K562 (cell line): ENCODE measurements around the gene MBLAC2. TPM values are rescaled to one million over a fixed set of nuclear protein-coding genes. Genes with fewer than 3 reads are reported as not detected.
A peak's percentile ranks its signal among the peaks of the same experiment; 100 is the strongest.

ENCODE experiments used
- ATAC-seq: fragments of 200-7000 bp; cut with Tn5 transposase; 3 replicates; pipeline ENCODE4 v1.9.1; 2020; ENCODE audit warnings: moderate library complexity
- BruUV-seq: library from RNA; stranded (reverse); fragments of 400-500 nt; replicated peaks from 2 replicates; lab custom pipeline; 2021; lab: Mats Ljungman, UMichigan
- CTCF ChIA-PET: fragments of 300-600 bp; formaldehyde crosslinking; extraction: SDS; loops from one replicate; lab custom pipeline; 2021; ENCODE audit warnings: low intra/inter-chr PET ratio; lab: Yijun Ruan, JAX
- POLR2A ChIA-PET: fragments of 300-600, 350-650 bp; sonication (Branson Sonifier 250); formaldehyde crosslinking; extraction: SDS; loops from one replicate; lab custom pipeline; 2021; ENCODE audit warnings: antibody characterized with exemption, inconsistent platforms; lab: Yijun Ruan, JAX
- DNase-seq, 4 experiments: peaks; one replicate each; pipeline versions ENCODE4 v3.0.0 to v3.0.0-alpha.2; 2011 to 2018; ENCODE audit warnings: low spot score in 3 of 4, mixed read lengths in 3 of 4; ENCODE audit errors: extremely low read depth in 1 of 4
- FAIRE-seq: peaks from 2 replicates; lab custom pipeline; 2011; peaks lifted over from hg19 to GRCh38; lab: Jason Lieb, UNC
- H2AFZ ChIP-seq: 2 replicates; pipeline ENCODE4 v1.6.0; 2011; ENCODE audit warnings: low read depth, low read length, control low read depth, inconsistent platforms
- H3K27ac ChIP-seq: fragments of 200-600 bp; 3 replicates; pipeline ENCODE4 v1.8.0; 2011; ENCODE audit warnings: low read depth, mild to moderate bottlenecking, control low read depth, inconsistent platforms, low read length, moderate library complexity, mixed read lengths; ENCODE audit errors: extremely low read depth
- H3K27me3 ChIP-seq, 2 experiments: fragments of 300-600 bp in 1 of 2; 2 replicates in 1 of 2; 3 replicates in 1 of 2; pipeline versions ENCODE4 v1.6.0 to v1.8.0; 2011; ENCODE audit warnings: inconsistent platforms in 2 of 2, low read length in 2 of 2, mild to moderate bottlenecking in 1 of 2, mixed read lengths in 1 of 2, moderate library complexity in 1 of 2; ENCODE audit not compliant: control insufficient read depth in 2 of 2, insufficient read depth in 2 of 2
- H3K36me3 ChIP-seq: fragments of 300-600 bp; 3 replicates; pipeline ENCODE4 v1.8.0; 2011; ENCODE audit warnings: mild to moderate bottlenecking, low read length, inconsistent platforms; ENCODE audit not compliant: control insufficient read depth, insufficient read depth
- H3K4me1 ChIP-seq, 2 experiments: fragments of 200-600 bp in 1 of 2; replicated peaks in 1 of 2; 2 replicates in 1 of 2; 3 replicates in 1 of 2; pipeline versions ENCODE4 v1.5.1 to v1.8.0; 2011; ENCODE audit warnings: inconsistent platforms in 2 of 2, low read length in 2 of 2, mild to moderate bottlenecking in 1 of 2, mixed read lengths in 1 of 2, moderate library complexity in 1 of 2; ENCODE audit not compliant: control insufficient read depth in 2 of 2, insufficient read depth in 2 of 2
- H3K4me2 ChIP-seq: 2 replicates; pipeline ENCODE4 v1.6.1; 2011; ENCODE audit warnings: low read length, control low read depth, inconsistent platforms, mixed read lengths; ENCODE audit not compliant: insufficient read depth
- H3K4me3 ChIP-seq: fragments of 200-600 bp; sonication (generic), shearing (Covaris generic); 2 replicates; pipeline ENCODE4 v1.5.1; 2016; ENCODE audit warnings: control low read depth, inconsistent platforms
- H3K79me2 ChIP-seq: fragments of 200-600 bp; 3 replicates; pipeline ENCODE4 v1.8.0; 2011; ENCODE audit warnings: low read length, inconsistent platforms; ENCODE audit not compliant: control insufficient read depth, insufficient read depth
- H3K9ac ChIP-seq, 2 experiments: 2 replicates each; pipeline versions ENCODE4 v1.6.0 to v1.6.1; 2011; ENCODE audit warnings: low read depth in 2 of 2, low read length in 2 of 2, control low read depth in 1 of 2, inconsistent platforms in 1 of 2, mild to moderate bottlenecking in 1 of 2, mixed read lengths in 1 of 2; ENCODE audit not compliant: insufficient read depth in 1 of 2
- H3K9me1 ChIP-seq: one replicate; pipeline ENCODE4 v1.6.0; 2011; ENCODE audit warnings: inconsistent platforms, mild to moderate bottlenecking, low read length, moderate library complexity; ENCODE audit not compliant: control insufficient read depth, insufficient read depth
- H3K9me3 ChIP-seq: replicated peaks from 2 replicates; pipeline ENCODE4 v1.5.1; 2011; ENCODE audit warnings: low read depth, low read length, inconsistent platforms; ENCODE audit not compliant: control insufficient read depth, insufficient read depth
- H4K20me1 ChIP-seq: replicated peaks from 2 replicates; pipeline ENCODE4 v1.6.1; 2011; ENCODE audit warnings: low read length, inconsistent platforms, mixed read lengths; ENCODE audit not compliant: control insufficient read depth, insufficient read depth
- BCOR ChIP-seq: fragments of 450-650 bp; IDR thresholded peaks from 2 replicates; pipeline ENCODE4 v1.6.1; 2016
- BRD9 ChIP-seq: fragments of 450-650 bp; IDR thresholded peaks from 2 replicates; pipeline ENCODE4 v1.6.1; 2018; ENCODE audit warnings: low read depth; ENCODE audit not compliant: partially characterized antibody
- C11orf30 ChIP-seq: fragments of 450-650 bp; IDR thresholded peaks from 2 replicates; pipeline ENCODE4 v1.6.1; 2016; ENCODE audit warnings: low read depth, mild to moderate bottlenecking
- DDX20 ChIP-seq: fragments of 450-650 bp; IDR thresholded peaks from 2 replicates; pipeline ENCODE4 v1.6.1; 2016; ENCODE audit warnings: missing genetic modification characterization, low read depth, mild to moderate bottlenecking, missing compliant biosample characterization, moderate library complexity
- ILF3 ChIP-seq: fragments of 450-650 bp; IDR thresholded peaks from 2 replicates; pipeline ENCODE4 v1.6.1; 2018; ENCODE audit warnings: antibody characterized with exemption, mild to moderate bottlenecking, moderate library complexity, borderline replicate concordance
- IRF9 ChIP-seq: fragments of 450-650 bp; IDR thresholded peaks from 2 replicates; pipeline ENCODE4 v1.6.1; 2016; ENCODE audit warnings: missing biosample characterization, missing genetic modification characterization
- KAT7 ChIP-seq: sonication (generic); formaldehyde crosslinking; IDR thresholded peaks from 2 replicates; pipeline ENCODE4 v1.8.0; 2022; ENCODE audit warnings: missing genetic modification reagents, mild to moderate bottlenecking, borderline replicate concordance
- MAFF ChIP-seq: IDR thresholded peaks from 2 replicates; pipeline ENCODE4 v1.6.1; 2012; ENCODE audit warnings: low read length, improper control_type of control experiment
- PPARD ChIP-seq: fragments of 250-450 bp; sonication (Bioruptor Pico); IDR thresholded peaks from 2 replicates; pipeline ENCODE4 v1.8.0; 2022; ENCODE audit warnings: inconsistent platforms, mild to moderate bottlenecking, moderate library complexity
- TGIF2 ChIP-seq: sonication (generic); formaldehyde crosslinking; IDR thresholded peaks from 2 replicates; pipeline ENCODE4 v1.8.1; 2022; ENCODE audit warnings: mild to moderate bottlenecking, missing genetic modification reagents, moderate library complexity
- WGBS: fragments of 100-300 bp; shearing (Covaris generic); methylation state at CpG from one replicate; pipeline ENCODE4 v1.1.6; 2016; ENCODE audit warnings: low coverage, mixed read lengths; ENCODE audit not compliant: insufficient coverage; ENCODE audit errors: missing lambda C conversion rate; 5-methylcytosine and 5-hydroxymethylcytosine counted together
- in situ Hi-C: fragments of 300-500 bp; cut with MboI; formaldehyde crosslinking; loops from 4 replicates; pipeline ENCODE4 v1.15.0; 2018; ENCODE audit warnings: inconsistent platforms, mixed read lengths
- intact Hi-C: fragments of 100-400 bp; cut with micrococcal nuclease; formaldehyde crosslinking; loops from 2 replicates; pipeline ENCODE4 v1.14.2; 2022
- polyA plus RNA-seq, 8 experiments: library from polyadenylated mRNA; depleted of rRNA in 4 of 8; stranded (reverse) in 5 of 8; unstranded in 3 of 8; fragments of >200 nt; fragmentation: Nextera tagmentation in 2 of 8; fragmentation: Illumina TruSeq in 1 of 8; extraction: Ambion mirVana in 2 of 8; extraction: Trizol in 1 of 8; gene quantifications; 2 replicates each; pipeline versions ENCODE4 v1.2.1 to v1.2.3, GENCODE V29; 2011 to 2014; ENCODE audit warnings: inconsistent platforms in 1 of 8, missing spikeins in 1 of 8
- total RNA-seq, 7 experiments: library from RNA; depleted of rRNA in 6 of 7; stranded (reverse); fragments of >200 nt in 6 of 7; fragmentation: Illumina TruSeq in 2 of 7; extraction: Trizol in 2 of 7; gene quantifications; 2 replicates each; pipeline versions ENCODE4 v1.2.1 to v1.2.3, GENCODE V29; 2011 to 2021; ENCODE audit warnings: low replicate concordance in 1 of 7
- TF ChIP-seq, protein P1 (sequence below): fragments of 250-450 bp; sonication (Bioruptor Pico); IDR thresholded peaks from 2 replicates; pipeline ENCODE4 v1.4.0; 2020; ENCODE audit warnings: mild to moderate bottlenecking, moderate library complexity

The MBLAC2 gene
- total and polyA plus RNA-seq, 9 of the 15 experiments (the other 6 are each of a cell fraction or from before 2014, with no cell fraction given), result 2.4 to 13.1 (median 10.3) TPM

DNA sequence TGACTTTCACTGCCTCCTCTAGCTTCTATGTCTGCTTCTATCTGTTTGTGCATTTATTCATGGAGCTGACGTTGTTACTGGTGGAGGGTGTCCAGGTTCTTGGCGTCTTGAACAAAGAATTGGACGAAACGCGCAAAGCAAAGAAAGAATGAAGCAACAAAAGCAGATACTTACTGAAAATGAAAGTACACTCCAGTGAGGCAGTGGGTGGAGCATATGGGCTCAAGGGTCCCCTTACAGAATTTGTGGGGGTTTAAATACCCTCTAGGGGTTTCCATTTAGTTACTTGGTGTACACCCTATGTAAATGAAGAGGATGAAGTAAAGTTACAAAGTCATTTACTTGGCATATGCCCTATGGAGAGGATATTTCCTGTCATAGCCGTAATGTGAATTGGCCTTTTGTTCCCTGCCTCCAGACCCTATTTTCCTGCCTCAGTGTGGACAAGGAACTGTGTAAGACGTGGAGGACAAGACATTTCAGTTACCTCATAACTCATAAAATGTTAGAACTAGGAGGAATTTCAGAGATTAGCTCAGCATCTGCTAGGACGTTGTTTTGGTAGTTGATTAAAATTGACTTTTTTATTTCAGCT, 3.1 kb upstream of the MBLAC2 start:
- DNase-seq (no peak), FAIRE-seq (no peak), ATAC-seq (no peak)
- Histone ChIP-seq H3K79me2 (peaks cover 77% of the 10 kb centered on the region), H3K27ac (no peak overlapping the region; the same call in 2 of the 3 replicates), H3K9me3 (no peaks in the 10 kb centered on the region), H3K4me1 (peaks cover 16 to 25% of the 10 kb centered on the region in 2 experiments; a peak in 4 of 5 replicates), H3K4me3 (no peak overlapping the region), H2AFZ (no peak overlapping the region), H4K20me1 (no peaks in the 10 kb centered on the region), H3K27me3 (no peaks in the 10 kb centered on the region), H3K4me2 (peak overlapping the region; percentile 36; the same call in 1 of the 2 replicates), H3K9ac (no peak overlapping the region), H3K36me3 (peaks cover 45% of the 10 kb centered on the region), H3K9me1 (no peaks in the 10 kb centered on the region)
- no TSS peak for BruUV-seq
- POLR2A ChIA-PET, result interaction anchor here (1.3 kb wide), 1 partner anchor 34 kb away, joined by 4 read pairs; no protein-coding TSS in a partner anchor
- 83% methylated on average over 8 of the region's 8 CpGs for WGBS
- CTCF ChIA-PET, result no interaction called here
- TF ChIP-seq ILF3, result no peak
- intact Hi-C loops, result loop anchor here (10.0 kb wide), 1 partner anchor 127 kb away; no protein-coding TSS in a partner anchor
- in situ Hi-C loops, result no loop called here

- in situ Hi-C loops (no loop called here), intact Hi-C loops (loop anchor here (10.0 kb wide), 1 partner anchor 128 kb away; no protein-coding TSS in a partner anchor)
- CTCF ChIA-PET, result no interaction called here
- ATAC-seq (no peak), FAIRE-seq (no peak), DNase-seq (no peak)
- Histone ChIP-seq H3K79me2 (peaks cover 82% of the 10 kb centered on the region), H4K20me1 (no peaks in the 10 kb centered on the region), H3K4me3 (no peak overlapping the region), H2AFZ (no peak overlapping the region), H3K27me3 (no peaks in the 10 kb centered on the region), H3K4me1 (peaks cover 16 to 28% of the 10 kb centered on the region in 2 experiments; a peak in 4 of 5 replicates), H3K4me2 (peak overlapping the region; percentile 36; the same call in 1 of the 2 replicates), H3K9ac (peak overlapping the region in 1 of 2 experiments; percentile 56; a peak in 1 of 4 replicates), H3K27ac (no peak overlapping the region), H3K9me3 (no peaks in the 10 kb centered on the region), H3K36me3 (peaks cover 39% of the 10 kb centered on the region), H3K9me1 (no peaks in the 10 kb centered on the region)
- 73% methylated on average over 2 of the region's 2 CpGs for WGBS
- BruUV-seq, result no TSS peak
- POLR2A ChIA-PET, result interaction anchor here (0.9 to 1.3 kb wide), 2 partner anchors 11 to 35 kb away, joined by 3 to 4 read pairs; no protein-coding TSS in a partner anchor
- TF ChIP-seq DDX20 (no peak), KAT7 (no peak), BRD9 (no peak), C11orf30 (no peak), BCOR (no peak), PPARD (no peak), MAFF (no peak), IRF9 (no peak), TGIF2 (CRISPR knock-in tag) (no peak)
- TF ChIP-seq, protein P1, sequence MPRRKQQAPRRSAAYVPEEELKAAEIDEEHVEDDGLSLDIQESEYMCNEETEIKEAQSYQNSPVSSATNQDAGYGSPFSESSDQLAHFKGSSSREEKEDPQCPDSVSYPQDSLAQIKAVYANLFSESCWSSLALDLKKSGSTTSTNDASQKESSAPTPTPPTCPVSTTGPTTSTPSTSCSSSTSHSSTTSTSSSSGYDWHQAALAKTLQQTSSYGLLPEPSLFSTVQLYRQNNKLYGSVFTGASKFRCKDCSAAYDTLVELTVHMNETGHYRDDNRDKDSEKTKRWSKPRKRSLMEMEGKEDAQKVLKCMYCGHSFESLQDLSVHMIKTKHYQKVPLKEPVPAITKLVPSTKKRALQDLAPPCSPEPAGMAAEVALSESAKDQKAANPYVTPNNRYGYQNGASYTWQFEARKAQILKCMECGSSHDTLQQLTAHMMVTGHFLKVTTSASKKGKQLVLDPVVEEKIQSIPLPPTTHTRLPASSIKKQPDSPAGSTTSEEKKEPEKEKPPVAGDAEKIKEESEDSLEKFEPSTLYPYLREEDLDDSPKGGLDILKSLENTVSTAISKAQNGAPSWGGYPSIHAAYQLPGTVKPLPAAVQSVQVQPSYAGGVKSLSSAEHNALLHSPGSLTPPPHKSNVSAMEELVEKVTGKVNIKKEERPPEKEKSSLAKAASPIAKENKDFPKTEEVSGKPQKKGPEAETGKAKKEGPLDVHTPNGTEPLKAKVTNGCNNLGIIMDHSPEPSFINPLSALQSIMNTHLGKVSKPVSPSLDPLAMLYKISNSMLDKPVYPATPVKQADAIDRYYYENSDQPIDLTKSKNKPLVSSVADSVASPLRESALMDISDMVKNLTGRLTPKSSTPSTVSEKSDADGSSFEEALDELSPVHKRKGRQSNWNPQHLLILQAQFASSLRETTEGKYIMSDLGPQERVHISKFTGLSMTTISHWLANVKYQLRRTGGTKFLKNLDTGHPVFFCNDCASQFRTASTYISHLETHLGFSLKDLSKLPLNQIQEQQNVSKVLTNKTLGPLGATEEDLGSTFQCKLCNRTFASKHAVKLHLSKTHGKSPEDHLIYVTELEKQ (CRISPR knock-in tag), result no peak
Observed at GRCh38 chr5:90477073-90477472, 2.5 kb upstream of the MBLAC2 start.
